DOHH2 (cell line): Measurements from ENCODE around the gene REC114.

Experiments
- H3F3A ChIP-seq: fragments of 200-600 bp; sonication (generic), shearing (Covaris generic); 2 replicates; pipeline ENCODE4 v1.6.0; 2016; ENCODE audit warnings: antibody characterized with exemption, mild to moderate bottlenecking; ENCODE audit not compliant: control insufficient read depth, insufficient read depth
- H3K27ac ChIP-seq: fragments of 200-600 bp; sonication (generic); 2 replicates; pipeline ENCODE4 v1.5.1; 2014; ENCODE audit warnings: low read depth, mild to moderate bottlenecking, low read length, moderate library complexity
- H3K27me3 ChIP-seq: fragments of 200-600 bp; sonication (generic); 2 replicates; pipeline ENCODE4 v1.6.1; 2014; ENCODE audit warnings: mild to moderate bottlenecking, low read length, mixed read lengths; ENCODE audit not compliant: control insufficient read depth
- H3K36me3 ChIP-seq: fragments of 200-600 bp; sonication (generic); 2 replicates; pipeline ENCODE4 v1.6.1; 2014; ENCODE audit warnings: mild to moderate bottlenecking, low read length, moderate library complexity, mixed read lengths; ENCODE audit not compliant: control insufficient read depth
- H3K4me1 ChIP-seq: fragments of 200-600 bp; sonication (generic); 2 replicates; pipeline ENCODE4 v1.6.1; 2014; ENCODE audit warnings: mild to moderate bottlenecking, low read length, mixed read lengths; ENCODE audit not compliant: control insufficient read depth
- H3K4me2 ChIP-seq: fragments of 200-600 bp; sonication (generic); 2 replicates; pipeline ENCODE4 v1.6.0; 2014; ENCODE audit warnings: mild to moderate bottlenecking, low read length, moderate library complexity
- H3K4me3 ChIP-seq: fragments of 200-600 bp; sonication (generic); 2 replicates; pipeline ENCODE4 v1.5.1; 2014; ENCODE audit warnings: mild to moderate bottlenecking, low read length, mixed read lengths
- H3K79me2 ChIP-seq: fragments of 200-600 bp; sonication (generic); 2 replicates; pipeline ENCODE4 v1.6.1; 2014; ENCODE audit warnings: mild to moderate bottlenecking, low read length, mixed read lengths; ENCODE audit not compliant: control insufficient read depth
- H3K9me2 ChIP-seq: fragments of 200-600 bp; sonication (generic); replicated peaks from 2 replicates; pipeline ENCODE4 v1.6.1; 2014; ENCODE audit warnings: mild to moderate bottlenecking, low read length, mixed read lengths; ENCODE audit not compliant: control insufficient read depth
- H3K9me3 ChIP-seq: fragments of 200-600 bp; sonication (generic); 2 replicates; pipeline ENCODE4 v1.6.1; 2014; ENCODE audit warnings: antibody characterized with exemption, low read length, mixed read lengths; ENCODE audit not compliant: control insufficient read depth, insufficient read depth
- H4K20me1 ChIP-seq: fragments of 200-600 bp; sonication (generic); 2 replicates; pipeline ENCODE4 v1.6.0; 2014; ENCODE audit warnings: low read depth, mild to moderate bottlenecking, antibody characterized with exemption, low read length, moderate library complexity; ENCODE audit not compliant: control insufficient read depth, insufficient read depth
- CTCF ChIP-seq: fragments of 200-600 bp; sonication (generic); IDR thresholded peaks from one replicate; pipeline ENCODE4 v1.5.1; 2014; ENCODE audit warnings: antibody characterized with exemption, mild to moderate bottlenecking, low read depth, low read length; ENCODE audit not compliant: poor library complexity, severe bottlenecking
- EZH2phosphoT487 ChIP-seq: fragments of 200-600 bp; sonication (generic); IDR thresholded peaks from 2 replicates; pipeline ENCODE4 v1.6.1; 2017; ENCODE audit warnings: borderline replicate concordance, mild to moderate bottlenecking, antibody characterized with exemption, low read length, moderate library complexity, mixed read lengths

REC114 gene

DNA sequence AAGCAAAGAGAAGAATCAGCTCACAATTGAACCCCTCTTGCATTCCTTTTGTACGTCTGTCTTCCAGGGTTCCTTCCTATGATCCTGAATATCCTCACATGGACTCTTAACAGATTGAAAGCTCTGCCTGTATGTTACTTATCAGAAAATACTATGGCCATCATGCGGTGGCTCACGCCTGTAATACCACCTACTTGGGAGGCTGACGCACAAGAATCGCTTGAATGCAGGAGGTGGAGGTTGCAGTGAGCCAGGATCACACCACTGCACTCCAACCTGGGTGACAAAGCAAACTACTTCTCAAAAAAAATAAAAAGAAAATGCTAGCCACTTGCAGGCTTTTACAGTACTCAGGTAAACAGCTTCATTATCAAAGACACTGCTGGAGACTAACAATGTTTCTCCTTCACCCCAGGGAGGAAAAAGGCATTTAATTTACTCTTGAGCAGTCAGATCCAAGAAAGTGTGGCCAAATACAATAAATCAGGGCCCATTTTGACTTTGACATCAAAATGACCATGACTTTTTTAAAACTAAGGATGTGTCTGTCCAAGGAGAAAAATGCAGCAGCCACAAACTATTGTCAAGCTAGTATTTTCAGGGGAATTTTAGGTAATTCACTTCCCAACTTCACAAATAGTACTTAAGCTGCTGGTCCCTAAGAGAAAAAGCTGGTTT is 162.9 kb downstream of the REC114 start:
- no peak overlapping the region for H3K27ac ChIP-seq
- H3F3A ChIP-seq, result no peaks in the 10 kb centered on the region
- H4K20me1 ChIP-seq, result peaks cover 46% of the 10 kb centered on the region; the same call in 1 of the 2 replicates
- H3K4me2 ChIP-seq, result no peak overlapping the region
- no peaks in the 10 kb centered on the region for H3K9me2 ChIP-seq
- peaks cover 31% of the 10 kb centered on the region for H3K4me1 ChIP-seq
- H3K79me2 ChIP-seq, result peaks cover 99% of the 10 kb centered on the region
- no peaks in the 10 kb centered on the region for H3K9me3 ChIP-seq
- TF ChIP-seq CTCF (no peak), EZH2phosphoT487 (no peak)
- no peaks in the 10 kb centered on the region for H3K36me3 ChIP-seq
- H3K4me3 ChIP-seq, result no peak overlapping the region
- H3K27me3 ChIP-seq, result no peaks in the 10 kb centered on the region

- peaks cover 43% of the 10 kb centered on the region for H3K4me1 ChIP-seq
Observed at GRCh38 chr15:73607405-73607804, 164.4 kb downstream of the REC114 start.

GRCh38 chr15:73607843-73608242 is 164.9 kb downstream of the REC114 start:
- H3K4me2 ChIP-seq, result no peak overlapping the region

More at GRCh38 chr15:73607405-73607804, 164.4 kb downstream of the REC114 start:
- TF ChIP-seq EZH2phosphoT487 (no peak), CTCF (no peak)
- peaks cover 99% of the 10 kb centered on the region for H3K79me2 ChIP-seq
- peaks cover 41% of the 10 kb centered on the region; the same call in 1 of the 2 replicates for H4K20me1 ChIP-seq
- no peaks in the 10 kb centered on the region for H3F3A ChIP-seq
- no peak overlapping the region for H3K4me3 ChIP-seq
- H3K36me3 ChIP-seq, result no peaks in the 10 kb centered on the region
- H3K9me3 ChIP-seq, result no peaks in the 10 kb centered on the region
- no peaks in the 10 kb centered on the region for H3K9me2 ChIP-seq
- no peaks in the 10 kb centered on the region for H3K27me3 ChIP-seq
- H3K4me2 ChIP-seq, result no peak overlapping the region
- no peak overlapping the region for H3K27ac ChIP-seq

More at GRCh38 chr15:73607843-73608242, 164.9 kb downstream of the REC114 start:
- H3K4me1 ChIP-seq, result peaks cover 39% of the 10 kb centered on the region
- H3K27me3 ChIP-seq, result no peaks in the 10 kb centered on the region
- H3F3A ChIP-seq, result no peaks in the 10 kb centered on the region
- TF ChIP-seq EZH2phosphoT487 (no peak), CTCF (no peak)
- H3K27ac ChIP-seq, result no peak overlapping the region
- peaks cover 37% of the 10 kb centered on the region; the same call in 1 of the 2 replicates for H4K20me1 ChIP-seq
- peaks cover 97% of the 10 kb centered on the region for H3K79me2 ChIP-seq
- H3K9me2 ChIP-seq, result no peaks in the 10 kb centered on the region
- no peaks in the 10 kb centered on the region for H3K36me3 ChIP-seq
- H3K9me3 ChIP-seq, result no peaks in the 10 kb centered on the region
- H3K4me3 ChIP-seq, result no peak overlapping the region
